ENCODE data around the gene NAA80.

- TF ChIP-seq ZNF384 (IDR thresholded peaks at IDR 0.05) (no peak), SUZ12 (IDR thresholded peaks at IDR 0.05) (no peak)
Observed at GRCh38 chr3:50264964-50265485, 34.2 kb downstream of the NAA80 start.
